LNCAP (cell line): Measurements from ENCODE around the gene KLRC4.
A peak's percentile ranks its signal among the peaks of the same experiment; 100 is the strongest.

Source experiments
- CTCF ChIP-seq: fragments of 450-650 bp; IDR thresholded peaks from 2 replicates; pipeline ENCODE4 v1.5.1; 2017; ENCODE audit warnings: mild to moderate bottlenecking

KLRC4 gene

GRCh38 chr12:10384191-10384590 lies 25.4 kb downstream of the KLRC4 start:
- TF ChIP-seq CTCF, result no peak

- no peak for TF ChIP-seq CTCF
Observed at GRCh38 chr12:10381928-10382628, 27.5 kb downstream of the KLRC4 start.

- TF ChIP-seq CTCF, result no peak
Observed at GRCh38 chr12:10374624-10375018, 34.9 kb downstream of the KLRC4 start.

- TF ChIP-seq CTCF, result no peak
Observed at GRCh38 chr12:10372559-10372958, 37.0 kb downstream of the KLRC4 start.

- no peak for TF ChIP-seq CTCF
Observed at GRCh38 chr12:10369557-10370415, 39.8 kb downstream of the KLRC4 start.

GRCh38 chr12:10368206-10369171 lies 41.1 kb downstream of the KLRC4 start:
- TF ChIP-seq CTCF, result no peak

- TF ChIP-seq CTCF, result peak; percentile 83
Observed at GRCh38 chr12:10366875-10367274, 42.7 kb downstream of the KLRC4 start.
